Mesothelial cell of epicardium (in vitro differentiated cells): Measurements from ENCODE around the gene OR8H1. TPM values are rescaled to one million over a fixed set of nuclear protein-coding genes. Genes with fewer than 3 reads are reported as not detected.

Experiments
- DNase-seq, 2 experiments: peaks; one replicate each; pipeline ENCODE4 v3.0.0; 2021; ENCODE audit warnings: low spot score in 2 of 2; ENCODE audit not compliant: unreplicated experiment in 2 of 2
- H3K27ac Mint-ChIP-seq: 2 replicates; pipeline ENCODE4 v1.8.0; 2021; ENCODE audit warnings: mixed read lengths
- H3K27me3 Mint-ChIP-seq: 2 replicates; pipeline ENCODE4 v1.8.0; 2021; ENCODE audit warnings: low read depth, mixed read lengths
- H3K36me3 Mint-ChIP-seq: 2 replicates; pipeline ENCODE4 v1.8.0; 2021; ENCODE audit warnings: mixed read lengths
- H3K4me1 Mint-ChIP-seq: 2 replicates; pipeline ENCODE4 v1.8.0; 2021; ENCODE audit warnings: mixed read lengths
- H3K4me3 Mint-ChIP-seq: 2 replicates; pipeline ENCODE4 v1.8.0; 2021; ENCODE audit warnings: mild to moderate bottlenecking, moderate library complexity, mixed read lengths
- H3K9me3 Mint-ChIP-seq: 2 replicates; pipeline ENCODE4 v1.8.0; 2021; ENCODE audit warnings: mixed read lengths
- CTCF ChIP-seq: fragments of 200-600 bp; sonication (generic); IDR thresholded peaks from one replicate; pipeline ENCODE4 v1.5.0; 2021; ENCODE audit warnings: antibody characterized with exemption; ENCODE audit not compliant: unreplicated experiment
- total RNA-seq: library from RNA; stranded (reverse); gene quantifications from 3 replicates; pipeline ENCODE4 v1.2.1, GENCODE V29; 2021

The OR8H1 gene
- not detected in 3 replicates for total RNA-seq

DNA sequence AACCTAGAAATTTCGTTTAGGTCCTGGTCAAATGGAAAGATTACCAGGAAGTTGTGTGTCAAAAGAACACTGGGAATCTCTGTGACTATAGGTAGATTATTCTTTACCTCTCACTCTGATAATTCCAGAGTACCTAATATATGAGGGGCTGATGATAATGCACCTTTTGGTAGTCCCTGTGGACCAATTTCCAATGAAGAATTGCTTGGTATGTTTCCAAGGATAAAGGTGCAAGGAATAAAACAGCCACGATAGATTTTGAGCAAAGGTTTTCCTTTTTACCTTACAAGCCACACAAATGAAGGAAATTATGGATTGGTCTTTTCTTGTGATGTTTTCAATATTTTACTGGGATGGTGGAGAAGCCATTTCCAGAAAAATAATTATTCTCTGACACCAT is at the start of gene OR8H1:
Gene OR8H1, minus strand, starts transcription at position 101 of the 400 bp plus-strand sequence. CDS start 1,192 bp downstream, outside the sequence.
- no peak for TF ChIP-seq CTCF

DNA sequence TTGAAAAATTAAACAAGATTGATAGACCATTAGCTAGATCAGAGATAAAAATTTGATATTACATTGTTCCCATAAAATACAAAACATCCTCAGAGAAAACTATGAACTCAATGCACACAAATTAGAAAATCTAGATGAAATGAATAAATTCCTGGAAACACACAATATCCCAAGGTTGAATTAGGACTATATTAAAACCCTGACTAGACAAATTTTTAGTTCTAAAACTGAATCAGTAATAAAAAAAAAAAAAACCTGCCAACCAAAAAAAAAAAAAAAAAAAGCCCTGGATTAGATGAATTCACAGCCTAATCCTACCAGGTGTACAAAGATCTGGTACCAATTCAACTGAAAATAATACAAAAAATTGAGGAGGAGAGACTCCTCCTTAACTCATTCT is 48.2 kb upstream of the OR8H1 start:
- no peak overlapping the region for H3K27ac Mint-ChIP-seq
- no peaks in the 10 kb centered on the region for H3K27me3 Mint-ChIP-seq
- no peaks in the 10 kb centered on the region for H3K36me3 Mint-ChIP-seq
- peaks cover 32% of the 10 kb centered on the region for H3K9me3 Mint-ChIP-seq
- H3K4me1 Mint-ChIP-seq, result no peaks in the 10 kb centered on the region
- no peak overlapping the region for H3K4me3 Mint-ChIP-seq
- no peak for DNase-seq
- no peak for TF ChIP-seq CTCF

More for the DNA sequence above, at the start of gene OR8H1:
- Mint-ChIP-seq H3K4me3 (no peak within 1 kb of the TSS), H3K9me3 (no peaks in the 10 kb centered on the region), H3K36me3 (no peaks in the 10 kb centered on the region), H3K4me1 (no peaks in the 10 kb centered on the region), H3K27me3 (no peaks in the 10 kb centered on the region), H3K27ac (no peak within 1 kb of the TSS)
- no peak for DNase-seq

GRCh38 chr11:56333156-56333555 is 41.1 kb upstream of the OR8H1 start:
- peaks cover 19% of the 10 kb centered on the region for H3K4me1 Mint-ChIP-seq
- peaks cover 6% of the 10 kb centered on the region for H3K9me3 Mint-ChIP-seq

GRCh38 chr11:56331861-56332491 is 39.9 kb upstream of the OR8H1 start:
- DNase-seq, result no peak
- no peak for TF ChIP-seq CTCF
- Mint-ChIP-seq H3K4me1 (peaks cover 25% of the 10 kb centered on the region), H3K27ac (no peak overlapping the region), H3K9me3 (no peaks in the 10 kb centered on the region), H3K36me3 (no peaks in the 10 kb centered on the region), H3K27me3 (no peaks in the 10 kb centered on the region), H3K4me3 (no peak overlapping the region)

More at GRCh38 chr11:56333156-56333555, 41.1 kb upstream of the OR8H1 start:
- no peaks in the 10 kb centered on the region for H3K27me3 Mint-ChIP-seq
- no peak overlapping the region for H3K4me3 Mint-ChIP-seq
- no peak for TF ChIP-seq CTCF
- no peak for DNase-seq
- no peaks in the 10 kb centered on the region for H3K36me3 Mint-ChIP-seq
- H3K27ac Mint-ChIP-seq, result peak overlapping the region; percentile 74

DNA sequence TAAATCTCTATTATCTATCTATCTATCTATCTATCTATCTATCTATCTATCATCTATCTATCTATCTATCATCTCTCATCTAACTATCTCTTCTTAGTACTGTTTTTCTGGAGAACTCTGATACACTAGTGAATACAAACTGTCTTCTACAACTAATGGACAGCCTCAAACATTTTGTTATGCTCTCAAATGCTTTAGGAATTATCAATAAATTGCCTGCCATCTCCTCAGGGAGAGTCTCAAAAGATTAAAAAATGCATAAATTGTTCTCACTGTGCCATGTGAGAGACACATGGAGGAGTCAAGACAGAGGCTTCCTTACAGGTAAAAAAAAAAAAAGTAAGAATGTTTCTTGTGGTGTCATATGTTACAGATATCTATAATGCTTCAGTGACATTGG is 22.8 kb upstream of the OR8H1 start, which contains the start of gene OR8K3:
Gene OR8K3, plus strand, starts transcription at position 301 of the 400 bp plus-strand sequence. CDS start 3,163 bp downstream, outside the sequence.
- Mint-ChIP-seq H3K4me3 (no peak within 1 kb of the TSS), H3K27me3 (peaks cover 4% of the 10 kb centered on the region), H3K4me1 (no peaks in the 10 kb centered on the region), H3K9me3 (no peaks in the 10 kb centered on the region), H3K27ac (no peak within 1 kb of the TSS), H3K36me3 (no peaks in the 10 kb centered on the region)
- no peak for DNase-seq
- TF ChIP-seq CTCF, result no peak

GRCh38 chr11:56307836-56308235 is 15.8 kb upstream of the OR8H1 start:
- Mint-ChIP-seq H3K27ac (no peak overlapping the region), H3K36me3 (no peaks in the 10 kb centered on the region), H3K4me3 (no peak overlapping the region), H3K27me3 (no peaks in the 10 kb centered on the region), H3K4me1 (no peaks in the 10 kb centered on the region), H3K9me3 (peaks cover 35% of the 10 kb centered on the region)
- no peak for DNase-seq
- TF ChIP-seq CTCF, result no peak
